Stromal cell of bone marrow (primary cell): ENCODE measurements around the gene FKRP.
"Not testable (repeated sequence)": the region's sequence is repeated elsewhere in the genome, so short reads cannot be mapped to it uniquely, and the experiment has no call there.

Experiments
- DNase-seq: peaks from one replicate; pipeline ENCODE4 v3.0.0-alpha.2; 2012; ENCODE audit warnings: low read depth

The FKRP gene

GRCh38 chr19:46786236-46787039 lies 40.6 kb downstream of the FKRP start:
- DNase-seq, result peak; percentile 68

- no peak for DNase-seq
These were observed 41.1 kb downstream of the FKRP start for GRCh38 chr19:46787040-46787330.

- no peak for DNase-seq
These were observed 41.7 kb downstream of the FKRP start for GRCh38 chr19:46787331-46788261.

GRCh38 chr19:46788262-46788967 lies 42.6 kb downstream of the FKRP start, which contains the start of gene SLC1A5:
TSS of gene SLC1A5 (minus strand) at chr19:46788594. CDS start at chr19:46787965, 629 bp downstream.
- DNase-seq, result peak; percentile 92

GRCh38 chr19:46788968-46789338 lies 43.1 kb downstream of the FKRP start:
- no peak for DNase-seq

- DNase-seq, result no peak
These were observed 43.5 kb downstream of the FKRP start for GRCh38 chr19:46789371-46789770.

- no peak for DNase-seq
These were observed 46.1 kb downstream of the FKRP start for GRCh38 chr19:46791944-46792343.

GRCh38 chr19:46797881-46798280 lies 52.0 kb downstream of the FKRP start:
- no peak for DNase-seq

GRCh38 chr19:46798713-46799112 lies 52.9 kb downstream of the FKRP start:
- no peak for DNase-seq

- no peak for DNase-seq
These were observed 56.3 kb downstream of the FKRP start for GRCh38 chr19:46802152-46802551.

- no peak for DNase-seq
These were observed 57.7 kb downstream of the FKRP start for GRCh38 chr19:46803555-46803954.

- DNase-seq, result not testable (repeated sequence)
These were observed 58.6 kb downstream of the FKRP start for GRCh38 chr19:46804432-46804831.

GRCh38 chr19:46806656-46807055 lies 60.8 kb downstream of the FKRP start:
- no peak for DNase-seq
